ENCODE results near the gene CARMIL1. TPM values are rescaled to one million over a fixed set of nuclear protein-coding genes. Genes with fewer than 3 reads are reported as not detected.
"Not testable (repeated sequence)": the region's sequence is repeated elsewhere in the genome, so short reads cannot be mapped to it uniquely, and the experiment has no call there.

CARMIL1 gene
- total RNA-seq, 1 experiment from 2014 or later, result 21.2 TPM

DNA sequence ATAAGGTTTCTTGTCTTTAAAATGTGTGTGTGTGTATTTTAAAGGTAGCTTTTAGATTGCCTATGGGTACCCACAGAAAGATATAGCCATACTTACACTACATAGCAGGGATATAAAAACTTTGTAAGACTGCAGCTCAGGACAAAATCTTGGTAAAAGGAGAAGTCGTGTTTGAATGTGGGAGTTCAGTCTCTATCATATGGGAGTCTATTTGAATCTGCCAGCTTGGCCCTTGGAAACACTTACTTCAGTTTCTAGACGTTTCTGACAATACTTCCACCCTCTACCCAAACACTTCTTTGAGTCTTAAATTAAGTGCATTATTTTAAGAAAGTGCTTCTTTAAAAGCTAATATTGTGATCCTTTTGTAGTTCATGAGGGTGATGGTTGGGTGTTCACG lies 155.7 kb downstream of the CARMIL1 start:
- Histone ChIP-seq H3K36me3 (no peaks in the 10 kb centered on the region), H3K9me3 (replicated peaks) (no peaks in the 10 kb centered on the region), H3K4me1 (replicated peaks) (no peaks in the 10 kb centered on the region), H3K27ac (no peak overlapping the region), H3K27me3 (replicated peaks) (no peaks in the 10 kb centered on the region), H3K4me3 (no peak overlapping the region)
- DNase-seq (ENCODE audit: low read depth in 1 of 2, low spot score in 2 of 2), result no peak

GRCh38 chr6:25435416-25435985 lies 156.3 kb downstream of the CARMIL1 start:
- no peaks in the 10 kb centered on the region for H3K36me3 ChIP-seq
- no peaks in the 10 kb centered on the region for H3K27me3 ChIP-seq (replicated peaks)
- no peaks in the 10 kb centered on the region for H3K9me3 ChIP-seq (replicated peaks)
- no peaks in the 10 kb centered on the region for H3K4me1 ChIP-seq (replicated peaks)
- H3K4me3 ChIP-seq, result no peak overlapping the region
- no peak overlapping the region for H3K27ac ChIP-seq
- DNase-seq (ENCODE audit: low read depth in 1 of 2, low spot score in 2 of 2), result no peak

DNA sequence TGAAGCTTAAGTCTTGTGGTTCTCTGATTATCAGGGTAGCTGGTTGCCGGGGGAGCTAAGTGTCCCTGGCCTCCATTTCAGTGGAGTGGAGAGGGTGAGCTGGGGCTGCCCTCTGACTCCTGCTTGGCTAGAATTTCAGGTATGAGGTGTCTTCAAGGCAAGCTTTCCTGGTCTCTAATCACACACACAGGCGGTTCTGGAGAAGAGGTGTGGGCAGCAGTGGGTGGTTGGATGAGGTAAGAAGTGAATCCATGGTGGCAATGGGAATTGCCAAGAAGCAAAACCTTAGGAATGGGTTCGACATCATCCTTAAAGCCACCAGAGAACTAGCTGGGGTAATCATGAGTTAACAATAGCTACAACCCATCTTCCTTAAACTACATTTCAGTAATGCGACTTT lies 157.6 kb downstream of the CARMIL1 start:
- Histone ChIP-seq H3K9me3 (replicated peaks) (no peaks in the 10 kb centered on the region), H3K4me3 (no peak overlapping the region), H3K27ac (no peak overlapping the region), H3K36me3 (no peaks in the 10 kb centered on the region), H3K4me1 (replicated peaks) (no peaks in the 10 kb centered on the region), H3K27me3 (replicated peaks) (no peaks in the 10 kb centered on the region)
- DNase-seq (ENCODE audit: low read depth in 1 of 2, low spot score in 2 of 2), result no peak

GRCh38 chr6:25439368-25439767 lies 160.2 kb downstream of the CARMIL1 start:
- no peak overlapping the region for H3K27ac ChIP-seq
- no peaks in the 10 kb centered on the region for H3K36me3 ChIP-seq
- no peaks in the 10 kb centered on the region for H3K9me3 ChIP-seq (replicated peaks)
- H3K4me3 ChIP-seq, result no peak overlapping the region
- DNase-seq (ENCODE audit: low read depth in 1 of 2, low spot score in 2 of 2), result no peak
- no peaks in the 10 kb centered on the region for H3K27me3 ChIP-seq (replicated peaks)
- no peaks in the 10 kb centered on the region for H3K4me1 ChIP-seq (replicated peaks)

- Histone ChIP-seq H3K36me3 (no peaks in the 10 kb centered on the region; the same call in 1 of the 2 replicates), H3K27ac (no peak overlapping the region), H3K4me1 (replicated peaks) (no peaks in the 10 kb centered on the region), H3K9me3 (replicated peaks) (no peaks in the 10 kb centered on the region; the same call in 1 of the 2 replicates), H3K4me3 (no peak overlapping the region), H3K27me3 (replicated peaks) (no peaks in the 10 kb centered on the region)
- DNase-seq (ENCODE audit: low read depth in 1 of 2, low spot score in 2 of 2), result no peak
Observed at GRCh38 chr6:25441663-25442270, 162.6 kb downstream of the CARMIL1 start.

DNA sequence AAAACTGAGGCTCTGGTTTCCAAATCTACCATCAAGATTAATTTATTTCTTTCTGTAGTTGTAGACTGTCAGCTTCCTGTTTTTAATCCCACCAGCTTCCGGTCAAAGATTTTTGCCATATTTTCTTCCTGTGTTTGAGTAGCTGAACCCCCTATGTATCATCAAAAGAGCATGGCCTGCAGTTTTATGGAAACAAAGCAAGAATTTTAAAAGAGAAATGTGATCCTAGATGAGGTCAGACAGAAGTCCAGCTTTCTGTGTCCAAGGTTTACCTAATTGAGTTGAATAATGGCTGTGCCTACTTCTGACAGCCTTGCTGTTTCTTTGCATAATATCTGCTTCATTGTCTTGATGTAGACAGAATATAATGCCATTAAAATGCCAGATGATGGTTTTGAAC lies 163.7 kb downstream of the CARMIL1 start:
- H3K27ac ChIP-seq, result no peak overlapping the region
- H3K4me3 ChIP-seq, result no peak overlapping the region
- H3K27me3 ChIP-seq (replicated peaks), result no peaks in the 10 kb centered on the region
- H3K9me3 ChIP-seq (replicated peaks), result no peaks in the 10 kb centered on the region; the same call in 1 of the 2 replicates
- no peak for DNase-seq (ENCODE audit: low read depth in 1 of 2, low spot score in 2 of 2)
- no peaks in the 10 kb centered on the region; the same call in 1 of the 2 replicates for H3K36me3 ChIP-seq
- H3K4me1 ChIP-seq (replicated peaks), result no peaks in the 10 kb centered on the region

- H3K27ac ChIP-seq; H3K9me3 ChIP-seq (replicated peaks); H3K4me3 ChIP-seq; H3K27me3 ChIP-seq (replicated peaks); H3K36me3 ChIP-seq; H3K4me1 ChIP-seq (replicated peaks); DNase-seq (ENCODE audit: low read depth in 1 of 2, low spot score in 2 of 2): not testable (repeated sequence)
Observed at GRCh38 chr6:25444521-25444920, 165.3 kb downstream of the CARMIL1 start.

DNA sequence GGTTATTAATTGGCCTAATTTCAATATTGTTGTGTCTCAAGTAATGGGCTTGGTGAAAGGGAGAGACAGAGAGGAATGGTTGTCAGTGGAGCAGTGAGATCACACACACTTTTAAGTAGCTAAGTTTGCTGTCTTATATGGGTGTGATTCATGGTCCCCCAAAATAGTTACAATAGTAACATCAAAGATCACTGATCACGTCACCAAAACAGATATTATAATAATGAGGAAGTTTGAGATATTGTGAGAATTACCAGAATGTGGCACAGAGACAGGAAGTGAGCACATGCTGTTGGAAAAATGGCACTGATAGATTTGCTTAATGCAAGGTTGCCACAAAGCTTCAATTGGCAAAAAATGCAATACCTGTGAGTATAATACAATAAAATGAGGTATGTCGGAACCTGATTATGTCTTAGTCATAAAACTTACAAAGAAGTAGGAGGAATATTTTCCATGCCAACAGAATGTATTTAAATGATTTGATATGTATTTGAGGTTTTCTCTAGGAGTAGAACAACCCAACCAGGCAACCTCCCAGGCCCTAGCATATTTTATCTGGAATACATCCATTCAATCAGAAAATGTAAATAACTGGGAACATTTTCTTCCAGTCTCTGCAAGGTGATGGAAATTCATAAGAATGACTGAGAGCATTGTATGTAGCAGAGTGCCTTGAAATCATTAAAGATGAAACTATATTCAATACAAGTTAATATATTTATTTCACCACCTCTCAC lies 167.8 kb downstream of the CARMIL1 start:
- no peaks in the 10 kb centered on the region; the same call in 1 of the 2 replicates for H3K36me3 ChIP-seq
- no peaks in the 10 kb centered on the region; the same call in 1 of the 2 replicates for H3K9me3 ChIP-seq (replicated peaks)
- no peaks in the 10 kb centered on the region for H3K27me3 ChIP-seq (replicated peaks)
- no peak overlapping the region for H3K27ac ChIP-seq
- H3K4me3 ChIP-seq, result no peak overlapping the region
- no peak for DNase-seq (ENCODE audit: low read depth in 1 of 2, low spot score in 2 of 2)
- no peaks in the 10 kb centered on the region for H3K4me1 ChIP-seq (replicated peaks)

- Histone ChIP-seq H3K27me3 (replicated peaks) (no peaks in the 10 kb centered on the region), H3K27ac (no peak overlapping the region), H3K9me3 (replicated peaks) (no peaks in the 10 kb centered on the region; the same call in 1 of the 2 replicates), H3K36me3 (no peaks in the 10 kb centered on the region; the same call in 1 of the 2 replicates), H3K4me1 (replicated peaks) (no peaks in the 10 kb centered on the region), H3K4me3 (no peak overlapping the region)
- no peak for DNase-seq (ENCODE audit: low read depth in 1 of 2, low spot score in 2 of 2)
Observed at GRCh38 chr6:25447570-25447929, 168.4 kb downstream of the CARMIL1 start.

GRCh38 chr6:25448965-25449538 lies 169.9 kb downstream of the CARMIL1 start:
- DNase-seq (ENCODE audit: low read depth in 1 of 2, low spot score in 2 of 2), result no peak
- no peaks in the 10 kb centered on the region; the same call in 1 of the 2 replicates for H3K9me3 ChIP-seq (replicated peaks)
- no peaks in the 10 kb centered on the region for H3K27me3 ChIP-seq (replicated peaks)
- no peak overlapping the region for H3K27ac ChIP-seq
- H3K36me3 ChIP-seq, result no peaks in the 10 kb centered on the region; the same call in 1 of the 2 replicates
- no peaks in the 10 kb centered on the region for H3K4me1 ChIP-seq (replicated peaks)
- no peak overlapping the region for H3K4me3 ChIP-seq

- no peaks in the 10 kb centered on the region; the same call in 1 of the 2 replicates for H3K9me3 ChIP-seq (replicated peaks)
- no peaks in the 10 kb centered on the region for H3K27me3 ChIP-seq (replicated peaks)
- H3K4me3 ChIP-seq, result no peak overlapping the region
- H3K4me1 ChIP-seq (replicated peaks), result no peaks in the 10 kb centered on the region
- H3K36me3 ChIP-seq, result no peaks in the 10 kb centered on the region; the same call in 1 of the 2 replicates
- DNase-seq (ENCODE audit: low read depth in 1 of 2, low spot score in 2 of 2), result no peak
- H3K27ac ChIP-seq, result no peak overlapping the region
Observed at GRCh38 chr6:25449774-25450173, 170.6 kb downstream of the CARMIL1 start.

DNA sequence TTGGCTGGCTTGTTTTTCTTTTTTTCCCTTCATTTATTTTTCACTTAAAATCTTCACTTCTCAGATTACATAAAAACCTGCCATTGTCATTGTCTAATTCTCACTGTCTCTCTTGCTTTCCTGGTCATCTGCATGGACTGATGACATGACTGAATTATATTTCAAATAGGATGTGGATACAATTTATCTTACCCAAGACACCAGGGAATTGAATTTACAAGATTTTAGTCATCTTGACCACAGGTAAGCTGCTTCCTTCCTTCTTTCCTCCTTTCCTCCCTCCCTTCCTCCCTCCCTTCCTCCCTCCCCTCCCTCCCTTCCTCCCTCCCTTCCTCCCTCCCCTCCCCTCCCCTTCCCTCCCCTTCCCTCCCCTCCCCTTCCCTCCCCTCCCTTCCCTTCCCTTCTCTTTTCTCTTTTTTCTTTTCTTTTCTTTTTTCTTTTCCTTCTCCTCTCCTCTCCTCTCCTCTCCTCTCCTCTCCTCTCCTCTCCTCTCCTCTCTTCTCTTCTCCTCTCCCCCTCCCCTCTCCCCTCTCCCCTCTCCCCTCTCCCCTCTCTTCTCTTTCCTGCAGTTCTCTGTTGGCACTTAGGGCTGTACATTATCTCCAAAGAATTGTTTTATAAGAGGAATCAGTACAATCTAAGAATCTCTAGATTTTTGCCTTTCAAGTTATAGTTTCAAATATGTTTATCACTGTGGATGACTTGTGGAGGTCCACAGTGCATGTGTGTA lies 171.5 kb downstream of the CARMIL1 start:
- Histone ChIP-seq H3K36me3 (no peaks in the 10 kb centered on the region), H3K27me3 (replicated peaks) (no peaks in the 10 kb centered on the region), H3K4me3 (no peak overlapping the region), H3K27ac (no peak overlapping the region), H3K9me3 (replicated peaks) (no peaks in the 10 kb centered on the region; the same call in 1 of the 2 replicates), H3K4me1 (replicated peaks) (no peaks in the 10 kb centered on the region)
- no peak for DNase-seq (ENCODE audit: low read depth in 1 of 2, low spot score in 2 of 2)

GRCh38 chr6:25452031-25452430 lies 172.9 kb downstream of the CARMIL1 start:
- H3K4me3 ChIP-seq, result no peak overlapping the region
- H3K4me1 ChIP-seq (replicated peaks), result no peaks in the 10 kb centered on the region
- H3K27ac ChIP-seq, result no peak overlapping the region
- H3K36me3 ChIP-seq, result no peaks in the 10 kb centered on the region
- no peaks in the 10 kb centered on the region for H3K27me3 ChIP-seq (replicated peaks)
- H3K9me3 ChIP-seq (replicated peaks), result no peaks in the 10 kb centered on the region
- DNase-seq (ENCODE audit: low read depth in 1 of 2, low spot score in 2 of 2), result no peak
